ENCODE results near the gene HOXA11. TPM values are rescaled to one million over a fixed set of nuclear protein-coding genes. Genes with fewer than 3 reads are reported as not detected.

HOXA11 gene
- total and polyA plus RNA-seq, 10 donors, result not detected

DNA sequence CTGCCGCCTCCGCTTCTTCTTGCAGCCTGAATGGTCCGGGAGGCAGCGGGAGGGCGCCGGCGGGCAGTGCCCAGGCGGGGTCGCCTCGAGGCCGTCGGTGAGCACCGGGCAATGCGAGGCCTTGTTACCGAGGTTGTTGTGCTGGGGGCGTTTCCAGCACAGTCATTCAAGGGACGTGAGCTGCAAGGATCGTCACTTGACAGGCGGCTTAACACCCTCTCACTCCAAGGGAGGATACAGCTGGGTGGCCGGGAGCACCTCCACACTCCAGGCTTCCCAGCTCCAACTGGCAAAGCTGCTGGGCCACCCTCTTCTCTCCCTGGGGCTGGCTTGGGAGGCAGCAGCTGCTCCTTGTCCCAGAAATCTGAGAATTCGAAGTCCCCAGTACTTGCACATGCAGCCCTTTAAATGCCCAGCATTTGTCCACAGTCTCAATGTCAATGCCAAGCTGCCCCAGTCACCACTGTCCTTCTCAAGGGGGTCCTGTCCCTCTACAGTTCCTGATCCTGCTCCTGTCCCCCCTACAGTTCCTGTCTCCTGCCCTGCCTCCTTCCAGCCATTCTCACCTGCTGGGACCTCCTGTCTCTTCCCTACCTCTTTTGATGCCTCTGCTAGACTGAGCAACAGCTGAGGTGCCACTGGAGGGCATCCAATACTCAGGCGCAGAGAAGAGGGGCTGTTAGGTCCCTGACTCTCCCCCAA, 4.4 kb upstream of the HOXA11 start:
- Histone ChIP-seq H3K27me3 (replicated peaks in 1 of 7) (peaks cover 49 to 100% (median 99%) of the 10 kb centered on the region in 7 donors), H3K9me3 (no peaks in the 10 kb centered on the region), H3K4me3 (peak overlapping the region in 3 of 8 donors; percentile 8 to 50 (median 20)), H3K4me1 (peaks cover 28 to 76% (median 62%) of the 10 kb centered on the region in 6 donors), H3K36me3 (no peaks in the 10 kb centered on the region), H3K27ac (no peak overlapping the region)
- intact Hi-C loops (cut with DNase I; ENCODE audit: low total_unique reads), result loop anchor here (10.0 kb wide), 1 partner anchor 1335 kb away; no protein-coding TSS in a partner anchor
- 12 to 32% (median 15%) methylated on average over 12 to 22 of the region's 22 CpGs for WGBS, 5 donors
- no peak for TF ChIP-seq POLR2A (IDR thresholded peaks at IDR 0.05)
- TF ChIP-seq POLR2AphosphoS5 (IDR thresholded peaks at IDR 0.05), result peak in 1 of 3 donors; percentile 22
- TF ChIP-seq, protein P1, sequence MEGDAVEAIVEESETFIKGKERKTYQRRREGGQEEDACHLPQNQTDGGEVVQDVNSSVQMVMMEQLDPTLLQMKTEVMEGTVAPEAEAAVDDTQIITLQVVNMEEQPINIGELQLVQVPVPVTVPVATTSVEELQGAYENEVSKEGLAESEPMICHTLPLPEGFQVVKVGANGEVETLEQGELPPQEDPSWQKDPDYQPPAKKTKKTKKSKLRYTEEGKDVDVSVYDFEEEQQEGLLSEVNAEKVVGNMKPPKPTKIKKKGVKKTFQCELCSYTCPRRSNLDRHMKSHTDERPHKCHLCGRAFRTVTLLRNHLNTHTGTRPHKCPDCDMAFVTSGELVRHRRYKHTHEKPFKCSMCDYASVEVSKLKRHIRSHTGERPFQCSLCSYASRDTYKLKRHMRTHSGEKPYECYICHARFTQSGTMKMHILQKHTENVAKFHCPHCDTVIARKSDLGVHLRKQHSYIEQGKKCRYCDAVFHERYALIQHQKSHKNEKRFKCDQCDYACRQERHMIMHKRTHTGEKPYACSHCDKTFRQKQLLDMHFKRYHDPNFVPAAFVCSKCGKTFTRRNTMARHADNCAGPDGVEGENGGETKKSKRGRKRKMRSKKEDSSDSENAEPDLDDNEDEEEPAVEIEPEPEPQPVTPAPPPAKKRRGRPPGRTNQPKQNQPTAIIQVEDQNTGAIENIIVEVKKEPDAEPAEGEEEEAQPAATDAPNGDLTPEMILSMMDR (IDR thresholded peaks at IDR 0.05 in 8 of 11, conservative IDR thresholded peaks at IDR 0.05 in 3 of 11), result no peak
- no peak for DNase-seq

DNA sequence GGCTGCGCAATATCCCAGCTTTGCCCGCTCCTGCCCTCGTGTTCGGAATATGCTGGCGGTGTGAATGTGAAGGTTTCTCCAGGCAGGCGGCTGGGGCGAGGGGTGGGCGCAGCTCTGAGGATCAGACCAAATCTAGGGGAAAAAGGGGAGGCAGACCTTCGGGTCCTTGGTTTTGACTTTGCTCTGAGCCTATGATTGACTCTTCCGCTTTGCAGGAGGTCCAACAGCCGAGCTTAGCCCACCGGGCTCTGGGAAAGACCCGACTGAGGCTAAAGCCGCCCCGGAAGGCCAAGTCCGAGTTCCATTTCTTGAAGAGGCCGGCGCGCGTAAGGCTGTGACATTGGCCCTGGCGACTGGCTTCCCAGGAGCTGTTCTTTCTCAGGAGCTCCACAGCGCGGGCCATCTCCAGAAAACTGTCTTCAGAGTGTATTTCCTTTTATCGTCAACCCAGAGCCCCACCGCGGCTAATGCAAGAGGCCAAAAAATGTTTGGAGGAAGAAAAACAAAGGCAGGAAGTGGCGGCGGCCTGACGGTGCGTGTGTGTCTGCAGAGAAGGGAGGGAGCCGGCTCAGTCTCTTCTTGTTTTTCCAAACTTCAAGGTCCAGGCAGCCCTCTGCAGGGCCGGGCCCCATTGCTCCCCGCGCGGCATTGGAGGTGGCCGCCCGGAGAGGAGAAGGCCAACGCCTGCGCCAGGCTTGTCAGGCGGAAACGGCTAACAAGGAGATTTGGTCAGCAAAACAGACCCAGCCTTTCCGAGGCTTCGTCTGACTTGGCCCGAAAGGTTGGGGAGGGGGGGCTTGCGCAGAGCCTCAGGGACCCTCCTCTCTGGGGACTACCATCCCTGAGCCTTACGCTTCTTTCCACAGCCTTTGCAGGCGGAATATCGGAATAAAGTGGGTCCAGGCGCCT, 3.6 kb upstream of the HOXA11 start:
- Histone ChIP-seq H3K27me3 (replicated peaks in 1 of 7) (peaks cover 49 to 100% (median 99%) of the 10 kb centered on the region in 7 donors), H3K4me3 (peak overlapping the region in 7 of 8 donors; percentile 4 to 50 (median 18)), H3K27ac (no peak overlapping the region), H3K4me1 (peaks cover 34 to 79% (median 68%) of the 10 kb centered on the region in 6 donors), H3K9me3 (no peaks in the 10 kb centered on the region), H3K36me3 (no peaks in the 10 kb centered on the region)
- intact Hi-C loops (cut with DNase I; ENCODE audit: low total_unique reads), result loop anchor here (10.0 kb wide), 1 partner anchor 1334 kb away; no protein-coding TSS in a partner anchor
- DNase-seq, result no peak
- TF ChIP-seq POLR2AphosphoS5 (IDR thresholded peaks at IDR 0.05) (peak in 2 of 3 donors; percentile 25 to 27), POLR2A (IDR thresholded peaks at IDR 0.05) (no peak)
- TF ChIP-seq, protein P1 (IDR thresholded peaks at IDR 0.05 in 8 of 11, conservative IDR thresholded peaks at IDR 0.05 in 3 of 11), result no peak
- 4 to 14% (median 5%) methylated on average over 41 to 49 of the region's 49 CpGs for WGBS, 5 donors

DNA sequence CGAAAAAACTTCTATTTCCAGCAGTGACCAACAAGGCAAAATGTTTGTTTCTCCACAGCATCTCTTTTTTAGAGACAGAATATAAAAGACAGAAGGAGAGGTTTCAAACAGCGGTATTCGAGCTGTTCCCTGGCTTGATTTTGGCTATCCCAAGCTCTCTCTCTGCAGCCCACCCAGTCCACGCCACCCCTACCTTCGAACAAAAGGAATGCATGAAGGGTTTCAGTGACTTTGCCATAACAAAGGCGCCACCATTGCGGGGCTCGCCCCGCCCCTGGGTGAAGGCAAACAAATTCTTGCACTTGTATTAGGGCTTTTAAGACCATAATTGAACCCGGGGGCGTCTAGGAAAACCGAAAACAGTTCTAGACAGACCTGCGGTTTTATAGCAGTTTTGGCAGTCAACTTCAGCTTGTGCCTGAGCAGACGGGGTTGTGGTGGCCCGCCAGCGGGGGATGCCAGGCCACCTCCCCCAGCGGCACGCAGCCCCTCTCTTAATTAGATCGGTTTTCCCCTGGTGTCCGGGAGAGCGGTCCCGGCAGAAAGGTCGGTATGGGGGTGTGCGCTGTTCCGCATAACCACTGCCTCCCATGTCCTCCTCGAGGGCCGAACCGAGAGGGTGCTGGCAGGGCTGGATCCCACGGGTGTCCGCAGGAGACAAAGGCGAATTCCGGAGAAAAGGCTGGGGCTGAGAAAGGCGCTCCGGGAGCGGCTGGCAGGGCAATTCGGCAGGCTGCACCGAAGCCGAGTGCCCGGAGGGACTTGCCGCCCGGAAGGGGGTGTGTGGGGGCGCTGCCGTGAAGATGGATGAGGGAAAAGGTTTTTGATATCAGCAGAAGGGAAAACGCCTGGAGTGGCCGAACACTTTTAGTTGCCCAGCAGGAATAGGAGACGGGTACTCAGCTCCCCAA, 2.7 kb upstream of the HOXA11 start:
- TF ChIP-seq POLR2AphosphoS5 (IDR thresholded peaks at IDR 0.05) (peak in 1 of 3 donors; percentile 14), POLR2A (IDR thresholded peaks at IDR 0.05) (no peak)
- WGBS, 5 donors, result 5 to 9% (median 8%) methylated on average over 33 to 46 of the region's 46 CpGs
- H3K27ac ChIP-seq, result no peak overlapping the region
- H3K27me3 ChIP-seq (replicated peaks in 1 of 7), result peaks cover 52 to 100% (median 99%) of the 10 kb centered on the region in 7 donors
- no peak for DNase-seq
- no peaks in the 10 kb centered on the region for H3K36me3 ChIP-seq
- no peaks in the 10 kb centered on the region for H3K9me3 ChIP-seq
- intact Hi-C loops (cut with DNase I; ENCODE audit: low total_unique reads), result loop anchor here (10.0 kb wide), 1 partner anchor 1333 kb away; no protein-coding TSS in a partner anchor
- peaks cover 28 to 79% (median 65%) of the 10 kb centered on the region in 6 donors for H3K4me1 ChIP-seq
- peak overlapping the region in 2 of 8 donors; percentile 20 to 50 for H3K4me3 ChIP-seq
